Stimulated activated CD8-positive, alpha-beta memory T cell treated with anti-CD3 and anti-CD28 coated beads, Interleukin-15, amount 100 ng/mL, for 48 hours (primary cell): Measurements from ENCODE around the gene SLC9C2.
"Not testable (repeated sequence)": the region's sequence is repeated elsewhere in the genome, so short reads cannot be mapped to it uniquely, and the experiment has no call there.

ENCODE experiments used
- DNase-seq, 2 donors: peaks; one replicate each; pipeline ENCODE4 v3.0.0-alpha.2; 2020; ENCODE audit warnings: low read depth in 2 of 2

The SLC9C2 gene

GRCh38 chr1:173580071-173580470, 22.8 kb downstream of the SLC9C2 start:
- no peak for DNase-seq

DNA sequence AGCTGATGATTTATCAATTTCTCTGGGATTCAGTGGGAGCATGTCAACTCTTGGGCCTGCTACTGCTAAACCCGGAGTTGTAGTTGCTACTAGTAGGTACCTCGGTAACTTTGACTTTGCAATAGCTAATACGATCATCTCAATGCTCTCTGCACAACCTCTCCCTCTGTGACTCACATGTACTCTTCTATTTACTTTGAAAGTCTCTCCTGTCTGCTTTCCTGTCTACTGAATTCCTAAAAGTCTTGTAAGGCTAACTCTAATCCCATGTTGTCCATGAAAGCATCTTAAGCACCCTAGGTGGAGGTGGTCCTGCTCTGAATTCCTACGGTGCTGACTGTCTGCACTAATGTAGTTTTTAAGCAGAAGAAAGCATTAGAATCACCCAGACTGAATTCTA, 29.3 kb downstream of the SLC9C2 start:
- DNase-seq = no peak

GRCh38 chr1:173572201-173572873, 30.5 kb downstream of the SLC9C2 start:
- no peak for DNase-seq

DNA sequence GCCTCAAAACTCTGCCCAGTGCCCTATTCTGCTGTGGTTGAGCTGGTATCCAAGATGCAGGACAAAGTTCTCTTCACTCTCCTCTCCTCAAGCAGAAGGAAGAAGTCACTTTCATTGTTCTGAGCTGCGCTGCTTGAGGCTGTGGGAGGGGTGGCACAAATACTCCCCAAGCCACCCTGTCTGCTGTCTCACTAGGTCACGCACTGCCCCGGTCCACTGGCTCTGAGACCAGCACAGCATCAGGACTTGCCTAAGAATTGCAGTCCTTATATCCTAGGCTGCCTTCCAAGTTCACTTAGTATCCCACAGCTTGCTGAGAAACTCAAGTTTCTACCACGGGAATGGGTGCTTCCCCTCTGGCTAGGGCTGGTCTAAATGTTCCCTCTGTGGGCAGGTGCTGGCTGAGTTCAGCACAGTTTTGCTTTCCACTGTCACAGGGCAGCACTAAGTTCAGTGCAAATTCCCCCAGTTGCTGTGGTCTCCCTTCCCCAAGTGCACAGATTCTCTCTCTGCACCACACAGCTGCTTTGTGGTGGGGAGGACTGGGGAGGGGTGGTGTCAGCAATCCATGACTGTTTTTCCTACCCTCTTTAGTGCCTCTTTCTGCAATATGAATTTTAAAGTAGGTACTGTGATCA, 32.4 kb downstream of the SLC9C2 start:
- DNase-seq = peak in 1 of 2 donors; percentile 18

- no peak for DNase-seq
Observed at GRCh38 chr1:173568483-173568882, 34.4 kb downstream of the SLC9C2 start.

DNA sequence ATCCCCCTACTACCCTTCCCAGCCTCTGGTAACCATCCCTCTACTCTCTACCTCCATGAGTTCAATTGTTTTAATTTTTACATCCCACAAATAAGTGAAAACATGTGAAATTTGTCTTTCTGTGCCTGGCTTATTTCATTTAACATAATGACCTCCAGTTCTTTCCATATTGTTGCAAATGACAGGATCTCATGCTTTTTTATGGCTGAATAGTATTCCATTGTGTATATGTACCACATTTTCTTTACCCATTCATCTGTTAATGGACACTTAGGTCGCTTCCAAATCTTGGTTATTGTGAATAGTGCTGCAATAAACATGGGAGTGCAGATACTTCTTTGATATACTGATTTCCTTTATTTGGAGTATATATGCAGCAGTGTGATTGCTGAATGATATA, 39.0 kb downstream of the SLC9C2 start:
- DNase-seq = not testable (repeated sequence)

- DNase-seq = no peak
Observed at GRCh38 chr1:173562813-173563212, 40.1 kb downstream of the SLC9C2 start.

GRCh38 chr1:173561263-173561662, 41.6 kb downstream of the SLC9C2 start:
- DNase-seq = no peak

- DNase-seq = no peak
Observed at GRCh38 chr1:173560285-173560880, 42.5 kb downstream of the SLC9C2 start.

- no peak for DNase-seq
Observed at GRCh38 chr1:173555651-173556305, 47.1 kb downstream of the SLC9C2 start.

- DNase-seq = no peak
Observed at GRCh38 chr1:173554541-173555250, 48.2 kb downstream of the SLC9C2 start.

DNA sequence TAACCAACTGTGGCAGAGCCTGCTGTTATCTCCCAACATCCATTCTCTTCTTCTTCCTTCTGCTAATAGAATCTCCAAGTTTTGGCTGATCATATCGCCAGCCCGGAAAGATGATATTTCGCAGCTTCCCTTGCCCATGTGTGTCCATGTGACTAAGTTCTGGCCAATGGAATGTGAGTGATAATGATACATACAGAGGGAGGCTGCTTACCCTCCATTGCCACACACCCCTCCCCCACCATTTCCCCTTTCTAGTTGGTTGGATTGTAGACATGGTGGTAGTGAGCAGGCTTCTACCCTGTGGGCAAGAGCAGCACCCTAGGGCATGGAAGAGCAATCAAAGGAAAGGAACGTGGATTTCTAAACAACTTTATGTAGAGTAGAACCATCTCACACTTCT, 48.8 kb downstream of the SLC9C2 start:
- DNase-seq = no peak

DNA sequence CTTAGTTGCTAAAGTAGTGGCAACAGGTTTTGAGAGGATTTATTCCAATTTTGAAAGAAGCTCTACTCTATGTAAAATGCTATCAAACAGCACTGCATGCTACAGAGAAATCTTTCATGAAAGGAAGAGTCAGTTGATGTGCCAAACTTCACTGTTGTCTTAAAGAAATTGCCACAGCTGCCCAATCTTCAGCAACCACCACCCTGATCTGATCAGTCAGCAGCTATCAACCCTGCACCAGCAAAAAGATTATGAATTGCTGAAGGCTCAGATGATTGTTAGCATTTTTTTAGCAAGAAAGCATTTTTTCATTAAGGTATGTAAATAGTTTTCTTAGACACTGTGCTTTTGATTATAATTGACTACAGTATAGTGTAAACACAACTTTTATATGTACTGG, 49.6 kb downstream of the SLC9C2 start:
- no peak for DNase-seq

GRCh38 chr1:173551699-173552098, 51.2 kb downstream of the SLC9C2 start:
- DNase-seq = no peak

DNA sequence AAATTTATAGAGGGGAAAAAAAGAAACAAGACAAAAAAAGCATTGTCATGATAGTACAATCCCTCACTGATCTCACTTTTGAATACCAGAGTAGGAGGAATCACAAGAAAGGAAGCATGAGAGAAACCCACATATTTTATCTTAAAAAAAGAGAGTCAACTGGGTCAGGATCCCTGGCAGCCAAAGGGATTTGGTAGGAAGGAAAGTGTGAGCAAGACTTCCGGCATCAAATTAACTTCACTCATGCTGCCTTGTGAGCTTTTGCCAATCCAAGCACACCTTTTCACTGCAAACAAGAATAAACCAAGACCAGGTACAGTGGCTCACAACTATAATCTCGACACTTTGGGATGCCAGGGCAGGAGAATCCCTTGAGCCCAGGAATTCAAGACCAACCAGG, 53.1 kb downstream of the SLC9C2 start:
- no peak for DNase-seq

GRCh38 chr1:173545688-173546087, 57.2 kb downstream of the SLC9C2 start:
- DNase-seq = no peak

DNA sequence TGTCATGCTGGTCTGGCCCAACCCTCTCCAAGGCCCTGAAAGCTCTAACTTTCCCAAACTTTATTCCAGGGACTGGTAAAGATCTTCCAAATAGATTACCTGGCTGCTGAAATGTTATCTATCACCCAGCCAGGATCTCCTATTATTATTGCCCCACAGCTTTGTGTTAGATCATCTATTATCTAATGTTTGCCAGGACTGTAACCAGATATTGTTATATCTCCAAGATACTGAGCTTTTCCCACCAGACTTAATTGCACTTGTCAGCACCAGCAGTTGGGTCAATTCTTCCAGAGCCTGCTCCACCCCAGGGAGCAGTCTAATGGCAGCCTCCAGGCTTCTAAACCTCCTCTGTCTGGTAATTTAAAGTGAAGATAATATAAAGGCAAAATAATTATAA, 66.6 kb downstream of the SLC9C2 start:
- no peak for DNase-seq

DNA sequence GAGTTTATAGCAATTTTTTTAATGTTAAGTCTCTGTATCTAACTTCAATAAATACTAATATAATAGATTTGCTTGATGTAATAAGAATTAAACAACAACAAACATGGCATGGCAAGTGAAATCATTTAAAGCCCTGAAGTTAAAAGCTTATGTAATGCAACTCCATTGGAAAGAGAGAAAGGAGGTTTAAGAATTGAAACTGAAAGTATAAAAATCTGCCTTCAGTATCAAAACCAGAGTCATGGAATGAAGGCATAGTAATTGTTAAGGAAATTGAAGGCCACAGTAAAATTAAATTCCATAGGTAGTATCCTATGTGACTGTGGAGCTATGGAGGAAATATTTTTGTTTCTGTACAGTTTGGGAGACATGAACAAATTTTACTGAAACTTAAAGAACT, 70.6 kb downstream of the SLC9C2 start:
- no peak for DNase-seq

GRCh38 chr1:173530795-173531693, 71.8 kb downstream of the SLC9C2 start:
- DNase-seq = no peak

DNA sequence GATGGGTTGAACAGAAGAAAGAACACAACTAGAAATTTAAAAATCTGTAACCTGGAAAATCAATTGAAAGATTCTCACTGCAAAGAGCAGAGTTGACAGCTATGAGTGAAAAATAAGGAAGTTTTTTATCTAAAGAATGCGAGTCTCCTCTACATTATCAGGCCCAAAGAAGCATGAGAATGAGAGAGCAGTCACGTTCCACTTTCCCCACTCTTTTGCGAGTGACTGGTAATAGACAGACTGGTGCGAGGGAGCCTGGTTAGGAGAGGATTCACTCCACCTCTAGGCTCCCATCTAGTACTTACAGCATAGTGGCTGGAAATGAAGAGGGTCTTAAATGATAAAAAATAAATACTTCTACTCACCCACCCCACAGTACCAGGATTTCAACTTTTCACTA, 73.8 kb downstream of the SLC9C2 start:
- no peak for DNase-seq

DNA sequence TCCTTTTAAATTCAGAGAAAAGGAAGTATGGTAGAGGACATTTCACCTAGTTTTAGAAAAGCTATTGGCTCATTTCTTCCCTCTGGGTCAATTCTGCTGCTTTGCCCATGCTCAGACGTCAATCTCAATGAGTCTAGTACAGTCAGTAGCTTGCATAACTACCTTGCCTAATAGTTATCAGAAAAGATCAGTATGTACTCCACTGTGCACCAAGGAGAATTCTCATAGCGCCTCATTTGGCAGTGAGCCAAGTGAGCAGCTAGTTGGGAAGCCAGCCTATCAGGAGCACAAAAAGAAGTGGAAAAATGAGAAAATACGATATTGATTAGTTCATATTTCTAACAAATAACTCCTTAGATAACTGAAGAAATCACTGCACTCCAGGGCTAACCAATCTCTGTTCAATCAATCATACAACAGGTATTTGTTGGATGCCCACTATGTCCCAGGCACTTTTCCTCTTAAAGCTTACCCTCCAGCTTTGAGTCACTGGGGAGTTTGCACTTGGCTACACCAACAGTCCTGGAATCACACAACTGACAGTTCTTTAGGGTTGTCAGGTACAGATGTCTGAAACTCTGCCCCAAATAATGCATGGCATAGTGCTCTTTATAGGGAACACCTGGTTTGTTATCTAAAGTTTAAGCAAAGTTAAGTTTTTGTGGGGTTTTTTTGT, 75.6 kb downstream of the SLC9C2 start:
- no peak for DNase-seq
